ENCODE measurements around the gene ATAD3B. TPM values are rescaled to one million over a fixed set of nuclear protein-coding genes. Genes with fewer than 3 reads are reported as not detected.

The ATAD3B gene
- total and polyA plus RNA-seq, 2 of the 13 experiments (the other 11 are each of a cell fraction or from before 2014, with no cell fraction given): 9.6 to 31.1 TPM

GRCh38 chr1:1432951-1433803, 38.4 kb upstream of the ATAD3B start (continued):
- peak; percentile 63; the same call in 1 of the 2 replicates for TF ChIP-seq RERE (CRISPR knock-in tag; IDR thresholded peaks at IDR 0.05; ENCODE audit: low read depth)
- TF ChIP-seq BRD4 (CRISPR knock-in tag; IDR thresholded peaks at IDR 0.05): peak; percentile 47; the same call in 1 of the 2 replicates
- no peak for TF ChIP-seq SUZ12 (IDR thresholded peaks at IDR 0.05; ENCODE audit: low read depth, low read length)
- TF ChIP-seq MYNN (CRISPR knock-in tag; IDR thresholded peaks at IDR 0.05; ENCODE audit: low read depth): no peak
- no peak for TF ChIP-seq GRHL1 (CRISPR knock-in tag; conservative IDR thresholded peaks at IDR 0.05)
- no peak for TF ChIP-seq ATF5 (CRISPR knock-in tag; IDR thresholded peaks at IDR 0.05; ENCODE audit: low read depth)
- TF ChIP-seq CBX2 (IDR thresholded peaks at IDR 0.05; ENCODE audit: low read depth, low read length): no peak
- TF ChIP-seq CBX2 (CRISPR knock-in tag; IDR thresholded peaks at IDR 0.05; ENCODE audit: low read depth): no peak
- no peak for TF ChIP-seq TRIM22 (IDR thresholded peaks at IDR 0.05)
- TF ChIP-seq ZHX2 (IDR thresholded peaks at IDR 0.05; ENCODE audit: low read depth): peak; percentile 32; the same call in 1 of the 2 replicates
- TF ChIP-seq ZHX2 (CRISPR knock-in tag; IDR thresholded peaks at IDR 0.05; ENCODE audit: borderline replicate concordance): peak; percentile 74; the same call in 1 of the 2 replicates
- TF ChIP-seq NFIC (IDR thresholded peaks at IDR 0.05; ENCODE audit: low read length): no peak
